ENCODE data around the gene CTCF. TPM values are rescaled to one million over a fixed set of nuclear protein-coding genes. Genes with fewer than 3 reads are reported as not detected.

The CTCF gene
- total and polyA plus RNA-seq, 10 of the 15 experiments (the other 5 are each of a cell fraction or from before 2014, with no cell fraction given) = 9.1 to 55.0 (median 41.8) TPM

DNA sequence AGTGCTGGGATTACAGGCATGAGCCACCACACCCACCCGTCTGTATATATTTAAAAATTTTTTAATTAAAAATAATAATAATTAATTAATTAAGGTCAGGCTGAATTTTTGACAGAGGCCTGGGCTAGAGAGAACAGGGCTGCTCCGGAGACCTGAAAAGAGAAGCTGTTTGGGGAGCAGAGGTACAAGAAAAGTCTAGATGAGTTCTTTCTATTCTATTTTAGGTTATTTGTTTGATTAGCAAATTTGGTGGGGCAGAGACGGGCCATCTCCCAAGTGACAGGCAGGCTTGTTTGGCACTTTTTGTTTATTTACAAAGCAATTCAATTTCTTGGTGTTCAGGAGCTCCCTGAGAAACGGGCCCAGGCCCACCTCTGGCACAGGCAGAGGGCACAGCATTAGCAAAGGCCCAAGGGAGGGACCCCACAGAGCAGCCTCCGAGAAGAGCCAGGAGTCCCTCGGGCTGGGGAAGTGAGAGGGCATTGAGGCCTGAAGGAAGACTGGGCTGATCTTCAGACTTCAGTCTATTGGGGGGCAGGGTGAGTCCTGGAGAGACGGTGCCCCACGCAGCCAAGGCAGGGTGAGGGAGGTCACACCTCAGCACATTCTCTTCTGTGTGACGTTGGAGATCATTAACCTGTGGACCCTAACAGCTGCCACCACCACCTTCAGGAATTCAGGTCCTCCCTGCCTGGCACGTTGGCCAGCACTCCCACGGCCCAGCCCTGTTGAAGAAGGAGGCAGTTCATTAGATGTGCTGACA lies 44.5 kb upstream of the CTCF start (continued):
- TF ChIP-seq SUPT20H (IDR thresholded peaks at IDR 0.05; ENCODE audit: borderline replicate concordance, control insufficient read depth, low read depth, low read length) = no peak
- no peak for TF ChIP-seq HDAC2 (IDR thresholded peaks at IDR 0.05)
- no peak for TF ChIP-seq NR2C2 (IDR thresholded peaks at IDR 0.05; ENCODE audit: borderline replicate concordance, control insufficient read depth, insufficient read length, low read depth)
- no peak for TF ChIP-seq SP1 (IDR thresholded peaks at IDR 0.05; ENCODE audit: low read depth, low read length)
- no peak for TF ChIP-seq KLF5 (IDR thresholded peaks at IDR 0.05; ENCODE audit: partially characterized antibody)
- no peak for TF ChIP-seq ZZZ3 (IDR thresholded peaks at IDR 0.05; ENCODE audit: control insufficient read depth, insufficient read length, low read depth)
- no peak for TF ChIP-seq PML (IDR thresholded peaks at IDR 0.05; ENCODE audit: low read length)
- TF ChIP-seq CHD4 (IDR thresholded peaks at IDR 0.05) = no peak
- TF ChIP-seq BACH1 (IDR thresholded peaks at IDR 0.05; ENCODE audit: borderline replicate concordance) = no peak
- TF ChIP-seq BMI1 (IDR thresholded peaks at IDR 0.05; ENCODE audit: borderline replicate concordance) = no peak
- no peak for TF ChIP-seq ATF7 (IDR thresholded peaks at IDR 0.05; ENCODE audit: low read depth)
- TF ChIP-seq BRCA1 (IDR thresholded peaks at IDR 0.05; ENCODE audit: low read depth, low read length) = no peak
- TF ChIP-seq USF1 (IDR thresholded peaks at IDR 0.05; ENCODE audit: borderline replicate concordance, extremely low read length, insufficient read depth, low read depth, low read length) = no peak
- no peak for TF ChIP-seq JUND (IDR thresholded peaks at IDR 0.05; ENCODE audit: low read depth, low read length)
- TF ChIP-seq, protein P1, sequence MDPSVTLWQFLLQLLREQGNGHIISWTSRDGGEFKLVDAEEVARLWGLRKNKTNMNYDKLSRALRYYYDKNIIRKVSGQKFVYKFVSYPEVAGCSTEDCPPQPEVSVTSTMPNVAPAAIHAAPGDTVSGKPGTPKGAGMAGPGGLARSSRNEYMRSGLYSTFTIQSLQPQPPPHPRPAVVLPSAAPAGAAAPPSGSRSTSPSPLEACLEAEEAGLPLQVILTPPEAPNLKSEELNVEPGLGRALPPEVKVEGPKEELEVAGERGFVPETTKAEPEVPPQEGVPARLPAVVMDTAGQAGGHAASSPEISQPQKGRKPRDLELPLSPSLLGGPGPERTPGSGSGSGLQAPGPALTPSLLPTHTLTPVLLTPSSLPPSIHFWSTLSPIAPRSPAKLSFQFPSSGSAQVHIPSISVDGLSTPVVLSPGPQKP (IDR thresholded peaks at IDR 0.05; ENCODE audit: low read depth, low read length) = no peak
- peak; percentile 79 for TF ChIP-seq ZNF687 (IDR thresholded peaks at IDR 0.05)
- no peak for TF ChIP-seq JUNB (IDR thresholded peaks at IDR 0.05)
- TF ChIP-seq TAF1 (IDR thresholded peaks at IDR 0.05; ENCODE audit: borderline replicate concordance, low read depth, low read length) = no peak
- TF ChIP-seq IKZF1 (conservative IDR thresholded peaks at IDR 0.05) = peak; percentile 83
- TF ChIP-seq DPF2 (IDR thresholded peaks at IDR 0.05) = peak; percentile 81
- TF ChIP-seq NRF1 (conservative IDR thresholded peaks at IDR 0.05; ENCODE audit: low read depth, low read length) = no peak
- no peak for TF ChIP-seq SRF (IDR thresholded peaks at IDR 0.05; ENCODE audit: low read depth in 2 of 2, low read length in 2 of 2)
- TF ChIP-seq EZH2 (IDR thresholded peaks at IDR 0.05; ENCODE audit: borderline replicate concordance, control insufficient read depth, low read depth, low read length) = no peak
- TF ChIP-seq BCL11A (IDR thresholded peaks at IDR 0.05; ENCODE audit: low read depth, low read length) = no peak
- TF ChIP-seq RAD51 (IDR thresholded peaks at IDR 0.05) = no peak
- no peak for TF ChIP-seq ZNF622 (IDR thresholded peaks at IDR 0.05)
- no peak for TF ChIP-seq ZNF24 (IDR thresholded peaks at IDR 0.05)
